Panc1 (cell line): Measurements from ENCODE around the gene NPHP4. TPM values are rescaled to one million over a fixed set of nuclear protein-coding genes. Genes with fewer than 3 reads are reported as not detected.

ENCODE experiments used
- ATAC-seq: fragments of 200-7000 bp; cut with Tn5 transposase; 2 replicates; pipeline ENCODE4 v1.9.1; 2020; ENCODE audit warnings: mild to moderate bottlenecking, moderate library complexity
- BruUV-seq: library from RNA; stranded (reverse); fragments of 400-500 nt; replicated peaks from 2 replicates; lab custom pipeline; 2021; lab: Mats Ljungman, UMichigan
- CTCF ChIA-PET: fragments of 300-600 bp; sonication (Branson Sonifier 250); formaldehyde crosslinking; loops from one replicate; lab custom pipeline; 2022; ENCODE audit warnings: antibody characterized with exemption; lab: Charles Lee
- POLR2A ChIA-PET: fragments of 300-600 bp; sonication (Branson Sonifier 250); formaldehyde crosslinking; loops from one replicate; lab custom pipeline; 2022; ENCODE audit warnings: antibody characterized with exemption; lab: Charles Lee
- DNase-seq: peaks from one replicate; pipeline ENCODE4 v3.0.0-alpha.2; 2010; ENCODE audit warnings: low read depth, low spot score
- H3K27ac ChIP-seq: 2 replicates; pipeline ENCODE4 v1.5.1; 2011; ENCODE audit warnings: mild to moderate bottlenecking, low read length, inconsistent platforms
- H3K27me3 ChIP-seq: fragments of 200-500 bp; sonication (Bioruptor generic); 2 replicates; pipeline ENCODE4 v1.6.0; 2014; ENCODE audit warnings: low read length, inconsistent platforms; ENCODE audit not compliant: control insufficient read depth, insufficient read depth
- H3K36me3 ChIP-seq: fragments of 200-500 bp; sonication (Bioruptor generic); 2 replicates; pipeline ENCODE4 v1.5.1; 2014; ENCODE audit warnings: inconsistent platforms, mild to moderate bottlenecking, low read length, moderate library complexity; ENCODE audit not compliant: control insufficient read depth, insufficient read depth
- H3K4me1 ChIP-seq: 2 replicates; pipeline ENCODE4 v1.5.1; 2011; ENCODE audit warnings: inconsistent platforms, mild to moderate bottlenecking, low read length, moderate library complexity; ENCODE audit not compliant: control insufficient read depth, insufficient read depth
- H3K4me3 ChIP-seq, 2 experiments: 2 replicates each; pipeline ENCODE4 v1.5.1; 2011 to 2012; ENCODE audit warnings: low read depth in 2 of 2, low read length in 2 of 2, mild to moderate bottlenecking in 2 of 2, inconsistent platforms in 1 of 2, moderate library complexity in 1 of 2
- H3K9me3 ChIP-seq: fragments of 200-500 bp; sonication (Bioruptor generic); 2 replicates; pipeline ENCODE4 v1.5.1; 2014; ENCODE audit warnings: low read depth, mild to moderate bottlenecking, inconsistent platforms, low read length, moderate library complexity; ENCODE audit not compliant: control insufficient read depth, insufficient read depth
- CTCF ChIP-seq: fragments of 450-650 bp; IDR thresholded peaks from 2 replicates; pipeline ENCODE4 v1.5.1; 2017; ENCODE audit warnings: mild to moderate bottlenecking
- POLR2AphosphoS5 ChIP-seq: IDR thresholded peaks from 2 replicates; pipeline ENCODE4 v1.6.1; 2012; ENCODE audit warnings: mild to moderate bottlenecking, low read depth, low read length, moderate library complexity
- REST ChIP-seq, 2 experiments: IDR thresholded peaks; 2 replicates each; pipeline ENCODE4 v1.6.1; 2011 to 2012; ENCODE audit warnings: low read depth in 2 of 2, control low read depth in 1 of 2, low read length in 1 of 2, mild to moderate bottlenecking in 1 of 2, moderate library complexity in 1 of 2; ENCODE audit not compliant: insufficient read depth in 1 of 2
- SIN3A ChIP-seq: IDR thresholded peaks from 2 replicates; pipeline ENCODE4 v1.6.1; 2012; ENCODE audit warnings: low read depth, mild to moderate bottlenecking, low read length, moderate library complexity, borderline replicate concordance; ENCODE audit not compliant: insufficient read depth
- TCF7L2 ChIP-seq: IDR thresholded peaks from 2 replicates; pipeline ENCODE4 v1.6.1; 2011; ENCODE audit warnings: mild to moderate bottlenecking, low read depth, low read length, inconsistent platforms
- in situ Hi-C: cut with HindIII; loops from 2 replicates; pipeline ENCODE4 v1.10.0; 2016; ENCODE audit warnings: low sequenced_read_pairs, low pct_unique_long_range_greater_than_20kb
- intact Hi-C: fragments of 100-400 bp; cut with micrococcal nuclease; formaldehyde crosslinking; loops from one replicate; pipeline ENCODE4 v1.10.0; 2022; ENCODE audit not compliant: unreplicated experiment
- total RNA-seq: library from RNA; stranded (reverse); gene quantifications from one replicate; pipeline ENCODE4 v1.2.1, GENCODE V29; 2021; ENCODE audit not compliant: unreplicated experiment

NPHP4 gene
- total RNA-seq, 1 experiment from 2014 or later = 20.1 TPM

GRCh38 chr1:5921671-5922070 lies 70.6 kb downstream of the NPHP4 start:
- in situ Hi-C loops (no loop called here), intact Hi-C loops (no loop called here)

GRCh38 chr1:5921129-5921528 lies 71.1 kb downstream of the NPHP4 start:
- BruUV-seq = no TSS peak
- Histone ChIP-seq H3K27ac (no peak overlapping the region), H3K36me3 (no peaks in the 10 kb centered on the region; the same call in 1 of the 2 replicates), H3K9me3 (no peaks in the 10 kb centered on the region), H3K4me3 (no peak overlapping the region), H3K27me3 (no peaks in the 10 kb centered on the region), H3K4me1 (no peaks in the 10 kb centered on the region)
- CTCF ChIA-PET = no interaction called here
- TF ChIP-seq TCF7L2 (no peak), POLR2AphosphoS5 (no peak), SIN3A (no peak), REST (IDR thresholded peaks at IDR 0.05; ENCODE audit: insufficient read depth in 1 of 2, low read depth in 2 of 2, low read length in 1 of 2) (no peak), CTCF (no peak)
- intact Hi-C loops = no loop called here
- POLR2A ChIA-PET = no interaction called here
- ATAC-seq (no peak), DNase-seq (no peak)
- in situ Hi-C loops = no loop called here

More at GRCh38 chr1:5921671-5922070, 70.6 kb downstream of the NPHP4 start:
- no peak for TF ChIP-seq CTCF
- Histone ChIP-seq H3K36me3 (no peaks in the 10 kb centered on the region; the same call in 1 of the 2 replicates), H3K4me1 (no peaks in the 10 kb centered on the region), H3K27me3 (no peaks in the 10 kb centered on the region), H3K27ac (no peak overlapping the region), H3K4me3 (no peak overlapping the region), H3K9me3 (no peaks in the 10 kb centered on the region)
- ATAC-seq (no peak), DNase-seq (no peak)
- BruUV-seq = no TSS peak
- ChIA-PET POLR2A (no interaction called here), CTCF (no interaction called here)
